GM19099 (cell line): ENCODE data around the gene LOXL1.

ENCODE experiments used
- POLR2A ChIP-seq: IDR thresholded peaks from 3 replicates; pipeline ENCODE4 v1.6.1; 2011; ENCODE audit warnings: low read depth; ENCODE audit not compliant: insufficient read length; ENCODE audit errors: extremely low read depth

Gene LOXL1

GRCh38 chr15:73924171-73924921 lies 1.9 kb upstream of the LOXL1 start:
- TF ChIP-seq POLR2A: no peak

- TF ChIP-seq POLR2A: no peak
Measured at GRCh38 chr15:73925848-73926218, 429 bp upstream of the LOXL1 start.

- TF ChIP-seq POLR2A: no peak
Measured at GRCh38 chr15:73927003-73927475, 777 bp downstream of the LOXL1 start.

- TF ChIP-seq POLR2A: no peak
Measured at GRCh38 chr15:73927476-73928240, 1.4 kb downstream of the LOXL1 start.

GRCh38 chr15:73928241-73928579 lies 1.9 kb downstream of the LOXL1 start:
- TF ChIP-seq POLR2A: no peak

GRCh38 chr15:73928971-73929627 lies 2.8 kb downstream of the LOXL1 start:
- TF ChIP-seq POLR2A: no peak

- TF ChIP-seq POLR2A: no peak
Measured at GRCh38 chr15:73930371-73930770, 4.1 kb downstream of the LOXL1 start.

- TF ChIP-seq POLR2A: no peak
Measured at GRCh38 chr15:73930790-73931281, 4.6 kb downstream of the LOXL1 start.

- TF ChIP-seq POLR2A: no peak
Measured at GRCh38 chr15:73931441-73931840, 5.2 kb downstream of the LOXL1 start.

GRCh38 chr15:73932381-73933191 lies 6.3 kb downstream of the LOXL1 start:
- TF ChIP-seq POLR2A: no peak

GRCh38 chr15:73934281-73934680 lies 8.0 kb downstream of the LOXL1 start:
- no peak for TF ChIP-seq POLR2A

- TF ChIP-seq POLR2A: no peak
Measured at GRCh38 chr15:73935547-73935946, 9.3 kb downstream of the LOXL1 start.

GRCh38 chr15:73936181-73936580 lies 9.9 kb downstream of the LOXL1 start:
- TF ChIP-seq POLR2A: no peak

- no peak for TF ChIP-seq POLR2A
Measured at GRCh38 chr15:73936588-73937290, 10.5 kb downstream of the LOXL1 start.
